OCI-LY1 (cell line): Measurements from ENCODE around the gene CARNS1.

Source experiments
- EZH2 ChIP-seq: fragments of 200-600 bp; sonication (generic), shearing (Covaris generic); IDR thresholded peaks from 2 replicates; pipeline ENCODE4 v1.8.0; 2017; ENCODE audit warnings: borderline replicate concordance, mixed run types, mild to moderate bottlenecking, antibody characterized with exemption, low read length, moderate library complexity, mixed read lengths
- TF ChIP-seq, protein P1 (sequence below): fragments of 200-600 bp; sonication (generic), shearing (Covaris generic); IDR thresholded peaks from 2 replicates; pipeline ENCODE4 v1.5.1; 2017; ENCODE audit warnings: mild to moderate bottlenecking, antibody characterized with exemption, low read length, moderate library complexity, mixed read lengths

DNA sequence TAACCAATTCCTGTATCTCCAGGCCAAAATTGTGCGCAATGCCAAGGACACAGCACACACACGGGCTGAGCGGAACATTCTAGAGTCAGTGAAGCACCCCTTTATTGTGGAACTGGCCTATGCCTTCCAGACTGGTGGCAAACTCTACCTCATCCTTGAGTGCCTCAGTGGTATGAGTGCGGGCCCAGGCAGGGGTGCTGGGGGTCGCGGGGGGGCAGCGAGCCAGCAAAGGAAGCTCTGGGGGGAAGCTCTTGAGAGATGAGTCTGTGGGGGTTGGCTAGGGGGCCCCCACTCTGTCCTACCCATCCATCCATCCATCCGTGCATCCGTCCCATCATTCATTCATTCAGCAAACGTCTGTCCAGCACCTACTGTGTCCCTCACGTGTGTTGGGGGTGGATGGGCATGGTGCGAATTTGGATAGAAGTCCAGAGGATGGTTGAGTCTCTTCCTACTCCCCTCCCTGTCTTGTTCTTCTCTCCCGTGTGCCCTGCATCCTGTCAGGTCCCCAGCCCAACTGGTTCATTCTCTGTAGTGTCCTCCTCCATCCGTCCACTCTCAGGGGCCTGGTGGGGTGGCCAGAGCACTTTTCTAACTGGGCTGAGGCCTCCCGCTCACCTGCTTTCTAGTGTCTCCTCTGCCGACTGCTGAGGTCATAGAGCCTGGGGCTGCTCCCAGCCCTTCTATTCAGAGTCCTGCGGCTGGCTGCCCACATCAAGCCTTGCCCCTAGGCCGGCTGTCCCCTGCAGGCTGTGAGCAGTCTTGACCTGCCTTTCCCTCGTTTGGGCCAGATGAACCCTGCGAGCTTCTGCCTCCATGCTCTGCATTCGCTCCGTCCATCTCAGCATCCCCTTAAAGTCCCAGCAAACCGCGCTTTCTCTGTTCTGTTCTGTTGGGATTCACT is 16.1 kb downstream of the CARNS1 start:
- TF ChIP-seq, protein P1, sequence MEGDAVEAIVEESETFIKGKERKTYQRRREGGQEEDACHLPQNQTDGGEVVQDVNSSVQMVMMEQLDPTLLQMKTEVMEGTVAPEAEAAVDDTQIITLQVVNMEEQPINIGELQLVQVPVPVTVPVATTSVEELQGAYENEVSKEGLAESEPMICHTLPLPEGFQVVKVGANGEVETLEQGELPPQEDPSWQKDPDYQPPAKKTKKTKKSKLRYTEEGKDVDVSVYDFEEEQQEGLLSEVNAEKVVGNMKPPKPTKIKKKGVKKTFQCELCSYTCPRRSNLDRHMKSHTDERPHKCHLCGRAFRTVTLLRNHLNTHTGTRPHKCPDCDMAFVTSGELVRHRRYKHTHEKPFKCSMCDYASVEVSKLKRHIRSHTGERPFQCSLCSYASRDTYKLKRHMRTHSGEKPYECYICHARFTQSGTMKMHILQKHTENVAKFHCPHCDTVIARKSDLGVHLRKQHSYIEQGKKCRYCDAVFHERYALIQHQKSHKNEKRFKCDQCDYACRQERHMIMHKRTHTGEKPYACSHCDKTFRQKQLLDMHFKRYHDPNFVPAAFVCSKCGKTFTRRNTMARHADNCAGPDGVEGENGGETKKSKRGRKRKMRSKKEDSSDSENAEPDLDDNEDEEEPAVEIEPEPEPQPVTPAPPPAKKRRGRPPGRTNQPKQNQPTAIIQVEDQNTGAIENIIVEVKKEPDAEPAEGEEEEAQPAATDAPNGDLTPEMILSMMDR, result no peak
- no peak for TF ChIP-seq EZH2
